SK-N-SH (cell line): ENCODE measurements around the gene LRRC26. TPM values are rescaled to one million over a fixed set of nuclear protein-coding genes. Genes with fewer than 3 reads are reported as not detected.

Experiments
- CTCF ChIA-PET: fragments of 300-600, 350-600 bp; formaldehyde crosslinking; extraction: SDS; loops from one replicate; lab custom pipeline; 2021; lab: Yijun Ruan, JAX
- POLR2A ChIA-PET: fragments of 350-600 bp; sonication (Branson Sonifier 250); formaldehyde crosslinking; extraction: SDS; loops from one replicate; lab custom pipeline; 2020; ENCODE audit warnings: antibody characterized with exemption, inconsistent platforms; lab: Yijun Ruan, JAX
- DNase-seq: peaks from one replicate; pipeline ENCODE4 v3.0.0; 2012
- H2AFZ ChIP-seq: fragments of 200-600 bp; sonication (generic); 2 replicates; pipeline ENCODE4 v1.8.1; 2016; ENCODE audit warnings: antibody characterized with exemption, mild to moderate bottlenecking, low read depth
- H3F3A ChIP-seq: fragments of 200-600 bp; sonication (generic); replicated peaks from 2 replicates; pipeline ENCODE3; 2016; ENCODE audit warnings: antibody characterized with exemption, mild to moderate bottlenecking; ENCODE audit not compliant: insufficient read depth
- H3K27ac ChIP-seq, 2 experiments: fragments of 200-500 bp in 1 of 2; fragments of 200-600 bp in 1 of 2; sonication (Bioruptor generic) in 1 of 2; sonication (generic), shearing (Covaris generic) in 1 of 2; 2 replicates each; pipeline versions ENCODE4 v1.5.1 to v1.6.1; 2014 to 2016; ENCODE audit warnings: low read depth in 2 of 2, inconsistent platforms in 1 of 2, low read length in 1 of 2, mild to moderate bottlenecking in 1 of 2, mixed read lengths in 1 of 2
- H3K27me3 ChIP-seq: fragments of 200-600 bp; sonication (generic), shearing (Covaris generic); 2 replicates; pipeline ENCODE4 v1.6.1; 2016; ENCODE audit warnings: mixed run types; ENCODE audit not compliant: insufficient read depth
- H3K36me3 ChIP-seq, 2 experiments: fragments of 200-500 bp in 1 of 2; fragments of 200-600 bp in 1 of 2; sonication (Bioruptor generic) in 1 of 2; sonication (generic) in 1 of 2; replicated peaks in 1 of 2; 2 replicates each; pipeline versions ENCODE3 to v1.5.1; 2014 to 2016; ENCODE audit warnings: low read length in 1 of 2, mild to moderate bottlenecking in 1 of 2; ENCODE audit not compliant: insufficient read depth in 2 of 2, control insufficient read depth in 1 of 2
- H3K4me1 ChIP-seq, 2 experiments: fragments of 200-500 bp in 1 of 2; fragments of 200-600 bp in 1 of 2; sonication (Bioruptor generic) in 1 of 2; sonication (generic), shearing (Covaris generic) in 1 of 2; 2 replicates each; pipeline versions ENCODE4 v1.5.1 to v1.6.1; 2014 to 2016; ENCODE audit warnings: low read depth in 1 of 2, low read length in 1 of 2, mixed run types in 1 of 2; ENCODE audit not compliant: insufficient read depth in 2 of 2, control insufficient read depth in 1 of 2
- H3K4me2 ChIP-seq: fragments of 200-600 bp; sonication (generic), shearing (Covaris generic); 2 replicates; pipeline ENCODE4 v1.6.1; 2017; ENCODE audit warnings: mixed run types
- H3K4me3 ChIP-seq, 2 experiments: fragments of 200-500 bp in 1 of 2; fragments of 200-600 bp in 1 of 2; sonication (Bioruptor generic) in 1 of 2; sonication (generic), shearing (Covaris generic) in 1 of 2; 2 replicates each; pipeline versions ENCODE4 v1.5.1 to v1.8.1; 2014 to 2016; ENCODE audit warnings: low read depth in 2 of 2, inconsistent platforms in 1 of 2, low read length in 1 of 2, mild to moderate bottlenecking in 1 of 2, mixed read lengths in 1 of 2, moderate library complexity in 1 of 2
- H3K79me2 ChIP-seq: fragments of 200-600 bp; sonication (generic); 2 replicates; pipeline ENCODE4 v1.8.1; 2017; ENCODE audit warnings: mild to moderate bottlenecking; ENCODE audit not compliant: insufficient read depth
- H3K9ac ChIP-seq: fragments of 200-600 bp; sonication (generic); 2 replicates; pipeline ENCODE4 v1.6.1; 2017; ENCODE audit warnings: mixed run types
- H3K9me2 ChIP-seq: fragments of 200-600 bp; sonication (generic); 2 replicates; pipeline ENCODE4 v1.6.1; 2017; ENCODE audit warnings: mixed run types
- H3K9me3 ChIP-seq: fragments of 200-600 bp; sonication (generic); 2 replicates; pipeline ENCODE4 v1.6.1; 2017; ENCODE audit warnings: mixed run types, mild to moderate bottlenecking, moderate library complexity
- H4K20me1 ChIP-seq: fragments of 200-600 bp; sonication (generic); 2 replicates; pipeline ENCODE4 v1.6.1; 2017; ENCODE audit warnings: mild to moderate bottlenecking, mixed run types; ENCODE audit not compliant: insufficient read depth
- EZH2phosphoT487 ChIP-seq: fragments of 200-600 bp; sonication (generic); IDR thresholded peaks from 2 replicates; pipeline ENCODE4 v1.6.1; 2017; ENCODE audit warnings: low read depth, mixed run types, mild to moderate bottlenecking, antibody characterized with exemption, moderate library complexity, borderline replicate concordance
- FOSL2 ChIP-seq: IDR thresholded peaks from 2 replicates; pipeline ENCODE4 v1.4.0; 2012; ENCODE audit warnings: low read depth, mild to moderate bottlenecking, moderate library complexity, borderline replicate concordance
- FOXM1 ChIP-seq: IDR thresholded peaks from 2 replicates; pipeline ENCODE4 v1.4.0; 2012; ENCODE audit warnings: low read depth, mild to moderate bottlenecking
- GABPA ChIP-seq: IDR thresholded peaks from 2 replicates; pipeline ENCODE4 v1.4.0; 2012; ENCODE audit warnings: low read depth, mild to moderate bottlenecking
- JUND ChIP-seq: IDR thresholded peaks from 2 replicates; pipeline ENCODE4 v1.4.0; 2012
- MXI1 ChIP-seq: IDR thresholded peaks from 2 replicates; pipeline ENCODE4 v1.6.1; 2012; ENCODE audit warnings: mild to moderate bottlenecking, low read depth, low read length, improper control_type of control experiment
- NFIC ChIP-seq: IDR thresholded peaks from 2 replicates; pipeline ENCODE4 v1.4.0; 2012; ENCODE audit warnings: borderline replicate concordance
- RAD21 ChIP-seq: IDR thresholded peaks from 2 replicates; pipeline ENCODE4 v1.6.1; 2012; ENCODE audit warnings: mild to moderate bottlenecking, low read length
- SIN3A ChIP-seq: IDR thresholded peaks from 2 replicates; pipeline ENCODE4 v1.6.1; 2012; ENCODE audit warnings: low read depth, mild to moderate bottlenecking, low read length, moderate library complexity, borderline replicate concordance
- TAF1 ChIP-seq: IDR thresholded peaks from 2 replicates; pipeline ENCODE4 v1.6.1; 2012; ENCODE audit warnings: low read depth, mild to moderate bottlenecking, low read length, moderate library complexity, borderline replicate concordance
- WGBS: methylation state at CpG from one replicate; pipeline ENCODE4 v1.1.6; 2017; ENCODE audit warnings: low lambda C conversion rate; 5-methylcytosine and 5-hydroxymethylcytosine counted together
- polyA plus RNA-seq, 3 experiments: library from polyadenylated mRNA; depleted of rRNA; stranded (reverse); fragments of >200 nt; gene quantifications; 2 replicates each; pipeline ENCODE4 v1.2.3, GENCODE V29; 2012
- TF ChIP-seq, protein P1 (sequence below): IDR thresholded peaks from 2 replicates; pipeline ENCODE4 v1.6.1; 2012; ENCODE audit warnings: mild to moderate bottlenecking, low read depth, low read length, moderate library complexity
- TF ChIP-seq, protein P2 (sequence below): IDR thresholded peaks from 2 replicates; pipeline ENCODE4 v1.4.0; 2012; ENCODE audit warnings: low read depth, borderline replicate concordance
- TF ChIP-seq, protein P3 (sequence below): IDR thresholded peaks from 2 replicates; pipeline ENCODE4 v1.4.0; 2012; ENCODE audit warnings: low read depth
- TF ChIP-seq, protein P4 (sequence below): fragments of 200-600 bp; sonication (generic); IDR thresholded peaks from 2 replicates; pipeline ENCODE4 v1.6.1; 2017; ENCODE audit warnings: antibody characterized with exemption, mild to moderate bottlenecking, moderate library complexity
- TF ChIP-seq, protein P5 (sequence below): fragments of 150-350 bp; IDR thresholded peaks from 2 replicates; pipeline ENCODE4 v1.6.1; 2016; ENCODE audit warnings: mild to moderate bottlenecking, low read depth, low read length

LRRC26 gene
- polyA plus RNA-seq, 1 of the 3 experiments (the other 2 are of a cell fraction), result not detected

DNA sequence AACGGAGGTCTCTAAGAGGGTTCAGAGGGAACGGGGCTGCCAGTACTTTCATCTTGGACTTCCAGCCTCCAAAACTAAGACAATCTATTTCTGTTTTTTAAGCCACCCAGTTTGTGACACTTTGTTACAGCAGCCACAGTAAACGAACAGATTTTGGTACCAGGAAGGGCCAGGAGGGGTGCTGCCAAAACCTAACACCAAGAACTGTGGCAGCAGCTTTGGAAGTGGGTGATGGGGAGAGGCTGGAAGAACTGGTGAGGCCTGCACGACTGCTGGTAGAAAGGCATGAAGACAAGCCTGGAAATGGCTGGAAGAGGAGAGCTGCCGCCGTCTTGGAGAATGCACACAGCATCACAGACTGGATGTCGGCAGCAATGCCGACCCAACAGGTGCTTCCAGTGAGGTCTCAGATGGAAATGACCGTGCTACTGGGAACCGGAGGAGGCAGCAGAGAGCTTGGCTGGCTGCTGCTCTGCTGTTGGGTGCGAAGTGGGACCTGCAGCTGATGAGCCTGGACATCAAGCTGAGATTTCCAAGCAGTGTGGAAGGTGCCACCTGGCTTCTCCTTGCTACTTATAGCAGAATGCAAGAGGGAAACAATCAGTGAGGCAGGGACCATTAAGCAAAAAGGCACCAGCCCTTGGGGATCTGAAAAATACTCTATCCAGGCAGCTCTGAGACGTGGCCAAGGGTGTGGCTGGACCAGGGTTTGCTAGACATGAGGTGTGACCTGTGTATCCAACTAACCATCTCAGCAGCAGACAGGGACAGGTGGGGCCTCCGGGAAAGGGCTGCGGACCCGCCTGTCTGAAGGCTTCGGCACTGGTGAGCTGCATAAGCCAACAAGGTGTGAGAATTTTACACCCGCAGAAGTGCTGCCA is 6.7 kb upstream of the LRRC26 start:
- DNase-seq, result no peak

DNA sequence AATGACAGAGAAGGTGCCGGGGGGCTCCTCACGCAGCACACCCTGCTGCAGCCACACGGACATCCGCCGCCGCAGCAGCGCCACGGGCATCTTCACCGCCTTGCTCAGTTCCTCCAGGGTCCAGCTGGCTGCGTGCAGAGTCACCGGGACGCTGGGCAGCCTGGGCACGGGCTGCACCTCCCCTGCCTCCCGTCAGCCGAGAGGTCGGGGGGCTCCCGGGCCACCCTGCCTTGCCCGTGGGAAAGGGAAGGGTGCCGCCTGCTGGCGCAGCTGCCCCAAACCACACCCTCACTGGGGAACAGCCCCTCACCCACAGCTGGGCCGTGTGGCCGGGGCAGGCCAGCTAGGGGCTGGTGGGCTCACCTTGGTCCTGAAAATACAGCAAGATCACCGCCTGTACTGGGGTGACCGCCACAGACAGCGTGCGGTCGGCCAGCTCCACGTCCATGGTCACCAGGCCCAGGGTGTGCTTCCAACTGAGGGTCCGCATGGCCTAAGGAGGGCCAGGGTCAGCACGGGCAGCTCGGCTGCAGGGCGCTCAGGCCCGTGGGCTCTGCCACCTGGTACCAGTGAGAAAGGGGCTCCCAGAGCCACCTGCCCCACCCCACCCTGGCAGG is 5.6 kb upstream of the LRRC26 start:
- 89% methylated on average over 8 of the region's 33 CpGs for WGBS
- Histone ChIP-seq H3F3A (no peaks in the 10 kb centered on the region), H4K20me1 (no peaks in the 10 kb centered on the region), H3K36me3 (peaks cover 0 to 18% of the 10 kb centered on the region in 2 experiments), H3K4me1 (peaks cover 0 to 19% of the 10 kb centered on the region in 2 experiments; a peak in 1 of 4 replicates), H3K27me3 (0 out of 2 replicates have a peak, but pooled peaks cover 2% of the 10 kb centered on the region), H2AFZ (no peak overlapping the region), H3K4me2 (no peak overlapping the region), H3K9me3 (no peaks in the 10 kb centered on the region), H3K9me2 (no peaks in the 10 kb centered on the region), H3K27ac (no peak overlapping the region), H3K9ac (no peak overlapping the region), H3K4me3 (no peak overlapping the region), H3K79me2 (no peaks in the 10 kb centered on the region)
- DNase-seq, result no peak
- POLR2A ChIA-PET, result no interaction called here
- CTCF ChIA-PET, result interaction anchor here (1.2 to 2.0 kb wide), 2 partner anchors 13 to 26 kb away, joined by 7 read pairs; partner anchors contain the start of genes ANAPC2 and SSNA1
- TF ChIP-seq FOSL2, result no peak
- TF ChIP-seq JUND, result no peak
- TF ChIP-seq TAF1, result no peak
- TF ChIP-seq, protein P1, sequence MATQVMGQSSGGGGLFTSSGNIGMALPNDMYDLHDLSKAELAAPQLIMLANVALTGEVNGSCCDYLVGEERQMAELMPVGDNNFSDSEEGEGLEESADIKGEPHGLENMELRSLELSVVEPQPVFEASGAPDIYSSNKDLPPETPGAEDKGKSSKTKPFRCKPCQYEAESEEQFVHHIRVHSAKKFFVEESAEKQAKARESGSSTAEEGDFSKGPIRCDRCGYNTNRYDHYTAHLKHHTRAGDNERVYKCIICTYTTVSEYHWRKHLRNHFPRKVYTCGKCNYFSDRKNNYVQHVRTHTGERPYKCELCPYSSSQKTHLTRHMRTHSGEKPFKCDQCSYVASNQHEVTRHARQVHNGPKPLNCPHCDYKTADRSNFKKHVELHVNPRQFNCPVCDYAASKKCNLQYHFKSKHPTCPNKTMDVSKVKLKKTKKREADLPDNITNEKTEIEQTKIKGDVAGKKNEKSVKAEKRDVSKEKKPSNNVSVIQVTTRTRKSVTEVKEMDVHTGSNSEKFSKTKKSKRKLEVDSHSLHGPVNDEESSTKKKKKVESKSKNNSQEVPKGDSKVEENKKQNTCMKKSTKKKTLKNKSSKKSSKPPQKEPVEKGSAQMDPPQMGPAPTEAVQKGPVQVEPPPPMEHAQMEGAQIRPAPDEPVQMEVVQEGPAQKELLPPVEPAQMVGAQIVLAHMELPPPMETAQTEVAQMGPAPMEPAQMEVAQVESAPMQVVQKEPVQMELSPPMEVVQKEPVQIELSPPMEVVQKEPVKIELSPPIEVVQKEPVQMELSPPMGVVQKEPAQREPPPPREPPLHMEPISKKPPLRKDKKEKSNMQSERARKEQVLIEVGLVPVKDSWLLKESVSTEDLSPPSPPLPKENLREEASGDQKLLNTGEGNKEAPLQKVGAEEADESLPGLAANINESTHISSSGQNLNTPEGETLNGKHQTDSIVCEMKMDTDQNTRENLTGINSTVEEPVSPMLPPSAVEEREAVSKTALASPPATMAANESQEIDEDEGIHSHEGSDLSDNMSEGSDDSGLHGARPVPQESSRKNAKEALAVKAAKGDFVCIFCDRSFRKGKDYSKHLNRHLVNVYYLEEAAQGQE, result no peak
- TF ChIP-seq, protein P2, sequence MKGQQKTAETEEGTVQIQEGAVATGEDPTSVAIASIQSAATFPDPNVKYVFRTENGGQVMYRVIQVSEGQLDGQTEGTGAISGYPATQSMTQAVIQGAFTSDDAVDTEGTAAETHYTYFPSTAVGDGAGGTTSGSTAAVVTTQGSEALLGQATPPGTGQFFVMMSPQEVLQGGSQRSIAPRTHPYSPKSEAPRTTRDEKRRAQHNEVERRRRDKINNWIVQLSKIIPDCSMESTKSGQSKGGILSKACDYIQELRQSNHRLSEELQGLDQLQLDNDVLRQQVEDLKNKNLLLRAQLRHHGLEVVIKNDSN, result no peak
- TF ChIP-seq GABPA, result no peak
- TF ChIP-seq, protein P3, sequence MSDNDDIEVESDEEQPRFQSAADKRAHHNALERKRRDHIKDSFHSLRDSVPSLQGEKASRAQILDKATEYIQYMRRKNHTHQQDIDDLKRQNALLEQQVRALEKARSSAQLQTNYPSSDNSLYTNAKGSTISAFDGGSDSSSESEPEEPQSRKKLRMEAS, result no peak
- TF ChIP-seq FOXM1, result no peak

More for the DNA sequence above, 6.7 kb upstream of the LRRC26 start:
- no peaks in the 10 kb centered on the region for H4K20me1 ChIP-seq
- H3K79me2 ChIP-seq, result no peaks in the 10 kb centered on the region
- TF ChIP-seq GABPA, result no peak
- no peak for TF ChIP-seq NFIC
- TF ChIP-seq MXI1, result no peak
- no peak for TF ChIP-seq SIN3A
- TF ChIP-seq RAD21, result peak; percentile 29
- TF ChIP-seq, protein P4, sequence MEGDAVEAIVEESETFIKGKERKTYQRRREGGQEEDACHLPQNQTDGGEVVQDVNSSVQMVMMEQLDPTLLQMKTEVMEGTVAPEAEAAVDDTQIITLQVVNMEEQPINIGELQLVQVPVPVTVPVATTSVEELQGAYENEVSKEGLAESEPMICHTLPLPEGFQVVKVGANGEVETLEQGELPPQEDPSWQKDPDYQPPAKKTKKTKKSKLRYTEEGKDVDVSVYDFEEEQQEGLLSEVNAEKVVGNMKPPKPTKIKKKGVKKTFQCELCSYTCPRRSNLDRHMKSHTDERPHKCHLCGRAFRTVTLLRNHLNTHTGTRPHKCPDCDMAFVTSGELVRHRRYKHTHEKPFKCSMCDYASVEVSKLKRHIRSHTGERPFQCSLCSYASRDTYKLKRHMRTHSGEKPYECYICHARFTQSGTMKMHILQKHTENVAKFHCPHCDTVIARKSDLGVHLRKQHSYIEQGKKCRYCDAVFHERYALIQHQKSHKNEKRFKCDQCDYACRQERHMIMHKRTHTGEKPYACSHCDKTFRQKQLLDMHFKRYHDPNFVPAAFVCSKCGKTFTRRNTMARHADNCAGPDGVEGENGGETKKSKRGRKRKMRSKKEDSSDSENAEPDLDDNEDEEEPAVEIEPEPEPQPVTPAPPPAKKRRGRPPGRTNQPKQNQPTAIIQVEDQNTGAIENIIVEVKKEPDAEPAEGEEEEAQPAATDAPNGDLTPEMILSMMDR, result peak; percentile 35
- TF ChIP-seq EZH2phosphoT487, result no peak
- TF ChIP-seq, protein P5, sequence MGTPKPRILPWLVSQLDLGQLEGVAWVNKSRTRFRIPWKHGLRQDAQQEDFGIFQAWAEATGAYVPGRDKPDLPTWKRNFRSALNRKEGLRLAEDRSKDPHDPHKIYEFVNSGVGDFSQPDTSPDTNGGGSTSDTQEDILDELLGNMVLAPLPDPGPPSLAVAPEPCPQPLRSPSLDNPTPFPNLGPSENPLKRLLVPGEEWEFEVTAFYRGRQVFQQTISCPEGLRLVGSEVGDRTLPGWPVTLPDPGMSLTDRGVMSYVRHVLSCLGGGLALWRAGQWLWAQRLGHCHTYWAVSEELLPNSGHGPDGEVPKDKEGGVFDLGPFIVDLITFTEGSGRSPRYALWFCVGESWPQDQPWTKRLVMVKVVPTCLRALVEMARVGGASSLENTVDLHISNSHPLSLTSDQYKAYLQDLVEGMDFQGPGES, result no peak
- WGBS, result 68% methylated on average over 17 of the region's 17 CpGs
- peaks cover 0 to 29% of the 10 kb centered on the region in 2 experiments for H3K36me3 ChIP-seq
- no peaks in the 10 kb centered on the region for H3K9me3 ChIP-seq
- H3K4me3 ChIP-seq, result no peak overlapping the region
- CTCF ChIA-PET, result interaction anchor here (0.6 to 2.0 kb wide), 7 partner anchors 13 to 130 kb away, joined by 3 to 7 read pairs (median 3); partner anchors contain the start of genes DPP7, GRIN1 and NPDC1
- peaks cover 0 to 19% of the 10 kb centered on the region in 2 experiments; a peak in 1 of 4 replicates for H3K4me1 ChIP-seq
- H3K4me2 ChIP-seq, result no peak overlapping the region
- H3K27me3 ChIP-seq, result no peaks in the 10 kb centered on the region
- POLR2A ChIA-PET, result no interaction called here
- H3K9me2 ChIP-seq, result no peaks in the 10 kb centered on the region
- H2AFZ ChIP-seq, result no peak overlapping the region
- H3F3A ChIP-seq, result no peaks in the 10 kb centered on the region
- H3K27ac ChIP-seq, result no peak overlapping the region
- no peak overlapping the region for H3K9ac ChIP-seq
